Rectal smooth muscle tissue (tissue), 1 donor: ENCODE measurements around the gene CASP6.
"Not testable (repeated sequence)": the region's sequence is repeated elsewhere in the genome, so short reads cannot be mapped to it uniquely, and the experiment has no call there.

Experiments used
- H3K27ac ChIP-seq: one replicate; pipeline ENCODE4 v1.7.0; 2013; ENCODE audit warnings: low read depth, low read length, inconsistent platforms
- H3K27me3 ChIP-seq: one replicate; pipeline ENCODE4 v1.7.0; 2013; ENCODE audit warnings: low read length; ENCODE audit not compliant: control insufficient read depth, insufficient read depth
- H3K36me3 ChIP-seq: one replicate; pipeline ENCODE4 v1.7.0; 2013; ENCODE audit warnings: low read length; ENCODE audit not compliant: control insufficient read depth, insufficient read depth
- H3K4me1 ChIP-seq: one replicate; pipeline ENCODE4 v1.7.0; 2013; ENCODE audit warnings: low read length; ENCODE audit not compliant: control insufficient read depth, insufficient read depth
- H3K4me3 ChIP-seq: one replicate; pipeline ENCODE4 v1.7.0; 2013; ENCODE audit warnings: low read length
- H3K9ac ChIP-seq: one replicate; pipeline ENCODE4 v1.7.0; 2013; ENCODE audit warnings: low read length

The CASP6 gene

GRCh38 chr4:109678472-109678871, 24.8 kb downstream of the CASP6 start:
- not testable (repeated sequence) for H3K27ac ChIP-seq, H3K9ac ChIP-seq, H3K36me3 ChIP-seq, H3K4me3 ChIP-seq, H3K4me1 ChIP-seq, H3K27me3 ChIP-seq

GRCh38 chr4:109676886-109677285, 26.4 kb downstream of the CASP6 start:
- Histone ChIP-seq H3K27me3 (no peaks in the 10 kb centered on the region), H3K9ac (no peak overlapping the region), H3K36me3 (no peaks in the 10 kb centered on the region), H3K27ac (no peak overlapping the region), H3K4me3 (no peak overlapping the region), H3K4me1 (no peaks in the 10 kb centered on the region)

GRCh38 chr4:109675843-109676242, 27.4 kb downstream of the CASP6 start:
- no peak overlapping the region for H3K27ac ChIP-seq

GRCh38 chr4:109675181-109675580, 28.1 kb downstream of the CASP6 start:
- no peaks in the 10 kb centered on the region for H3K4me1 ChIP-seq
- no peak overlapping the region for H3K27ac ChIP-seq
- no peaks in the 10 kb centered on the region for H3K36me3 ChIP-seq

More at GRCh38 chr4:109675843-109676242, 27.4 kb downstream of the CASP6 start:
- Histone ChIP-seq H3K9ac (no peak overlapping the region), H3K4me3 (no peak overlapping the region), H3K4me1 (no peaks in the 10 kb centered on the region), H3K36me3 (no peaks in the 10 kb centered on the region), H3K27me3 (no peaks in the 10 kb centered on the region)

GRCh38 chr4:109673303-109673702, 29.9 kb downstream of the CASP6 start:
- no peak overlapping the region for H3K4me3 ChIP-seq
- no peak overlapping the region for H3K9ac ChIP-seq
- H3K27ac ChIP-seq: no peak overlapping the region
- H3K36me3 ChIP-seq: no peaks in the 10 kb centered on the region
- H3K27me3 ChIP-seq: no peaks in the 10 kb centered on the region
- no peaks in the 10 kb centered on the region for H3K4me1 ChIP-seq

More at GRCh38 chr4:109675181-109675580, 28.1 kb downstream of the CASP6 start:
- Histone ChIP-seq H3K9ac (no peak overlapping the region), H3K27me3 (no peaks in the 10 kb centered on the region), H3K4me3 (no peak overlapping the region)

GRCh38 chr4:109672169-109672930, 30.9 kb downstream of the CASP6 start:
- H3K4me3 ChIP-seq: no peak overlapping the region
- no peak overlapping the region for H3K27ac ChIP-seq
- no peaks in the 10 kb centered on the region for H3K27me3 ChIP-seq
- no peaks in the 10 kb centered on the region for H3K4me1 ChIP-seq
- no peak overlapping the region for H3K9ac ChIP-seq
- H3K36me3 ChIP-seq: no peaks in the 10 kb centered on the region

- H3K4me1 ChIP-seq: no peaks in the 10 kb centered on the region
- no peak overlapping the region for H3K27ac ChIP-seq
- no peaks in the 10 kb centered on the region for H3K27me3 ChIP-seq
- H3K4me3 ChIP-seq: no peak overlapping the region
- H3K36me3 ChIP-seq: no peaks in the 10 kb centered on the region
- H3K9ac ChIP-seq: no peak overlapping the region
These were observed 31.9 kb downstream of the CASP6 start for GRCh38 chr4:109671350-109671749.

GRCh38 chr4:109665783-109666485, 37.3 kb downstream of the CASP6 start:
- H3K4me3 ChIP-seq: no peak overlapping the region
- no peak overlapping the region for H3K27ac ChIP-seq
- no peak overlapping the region for H3K9ac ChIP-seq
- H3K27me3 ChIP-seq: no peaks in the 10 kb centered on the region
- no peaks in the 10 kb centered on the region for H3K4me1 ChIP-seq
- no peaks in the 10 kb centered on the region for H3K36me3 ChIP-seq

- Histone ChIP-seq H3K4me3 (no peak overlapping the region), H3K4me1 (no peaks in the 10 kb centered on the region), H3K36me3 (no peaks in the 10 kb centered on the region), H3K9ac (no peak overlapping the region), H3K27ac (no peak overlapping the region), H3K27me3 (no peaks in the 10 kb centered on the region)
These were observed 40.5 kb downstream of the CASP6 start for GRCh38 chr4:109662771-109663170.

- no peaks in the 10 kb centered on the region for H3K27me3 ChIP-seq
- no peaks in the 10 kb centered on the region for H3K36me3 ChIP-seq
- H3K9ac ChIP-seq: no peak overlapping the region
- H3K4me1 ChIP-seq: no peaks in the 10 kb centered on the region
- H3K4me3 ChIP-seq: no peak overlapping the region
- no peak overlapping the region for H3K27ac ChIP-seq
These were observed 41.1 kb downstream of the CASP6 start for GRCh38 chr4:109662116-109662515.

GRCh38 chr4:109658871-109659410, 44.3 kb downstream of the CASP6 start:
- Histone ChIP-seq H3K4me1 (no peaks in the 10 kb centered on the region), H3K4me3 (no peak overlapping the region), H3K27me3 (no peaks in the 10 kb centered on the region), H3K9ac (no peak overlapping the region), H3K36me3 (no peaks in the 10 kb centered on the region), H3K27ac (no peak overlapping the region)

- no peaks in the 10 kb centered on the region for H3K4me1 ChIP-seq
- H3K4me3 ChIP-seq: no peak overlapping the region
- H3K27me3 ChIP-seq: no peaks in the 10 kb centered on the region
- no peaks in the 10 kb centered on the region for H3K36me3 ChIP-seq
- H3K27ac ChIP-seq: no peak overlapping the region
- no peak overlapping the region for H3K9ac ChIP-seq
These were observed 45.3 kb downstream of the CASP6 start for GRCh38 chr4:109657854-109658418.
